BJ (cell line): ENCODE results near the gene HOXD10. TPM values are rescaled to one million over a fixed set of nuclear protein-coding genes. Genes with fewer than 3 reads are reported as not detected.

Source experiments
- CTCF ChIA-PET: fragments of 350-600 bp; formaldehyde crosslinking; extraction: SDS; loops from one replicate; lab custom pipeline; 2021; ENCODE audit warnings: antibody characterized with exemption, inconsistent platforms; lab: Yijun Ruan, JAX
- POLR2A ChIA-PET: fragments of 300-600 bp; sonication (Branson Sonifier 250); formaldehyde crosslinking; extraction: SDS; loops from one replicate; lab custom pipeline; 2021; ENCODE audit warnings: antibody characterized with exemption; lab: Charles Lee
- DNase-seq: peaks from one replicate; pipeline ENCODE4 v3.0.0-alpha.2; 2011; ENCODE audit warnings: low read depth
- H3K27me3 ChIP-seq: 2 replicates; pipeline ENCODE4 v1.6.0; 2011; ENCODE audit warnings: low read length; ENCODE audit not compliant: control insufficient read depth, insufficient read depth
- H3K36me3 ChIP-seq: 2 replicates; pipeline ENCODE4 v1.5.1; 2011; ENCODE audit warnings: low read length; ENCODE audit not compliant: control insufficient read depth, insufficient read depth
- H3K4me3 ChIP-seq: 2 replicates; pipeline ENCODE4 v1.5.1; 2011; ENCODE audit warnings: low read depth, mild to moderate bottlenecking, control low read depth, low read length
- polyA plus RNA-seq: library from polyadenylated mRNA; depleted of rRNA; stranded (reverse); fragments of >200 nt; gene quantifications from 2 replicates; pipeline ENCODE4 v1.2.3, GENCODE V29; 2011
- TF ChIP-seq, protein P1 (sequence below): IDR thresholded peaks from 2 replicates; pipeline ENCODE4 v1.5.1; 2011; ENCODE audit warnings: low read depth, mild to moderate bottlenecking, control low read depth, inconsistent platforms, low read length, moderate library complexity; ENCODE audit not compliant: insufficient read depth

The HOXD10 gene
- polyA plus RNA-seq, 1 experiment: 11.0 TPM

DNA sequence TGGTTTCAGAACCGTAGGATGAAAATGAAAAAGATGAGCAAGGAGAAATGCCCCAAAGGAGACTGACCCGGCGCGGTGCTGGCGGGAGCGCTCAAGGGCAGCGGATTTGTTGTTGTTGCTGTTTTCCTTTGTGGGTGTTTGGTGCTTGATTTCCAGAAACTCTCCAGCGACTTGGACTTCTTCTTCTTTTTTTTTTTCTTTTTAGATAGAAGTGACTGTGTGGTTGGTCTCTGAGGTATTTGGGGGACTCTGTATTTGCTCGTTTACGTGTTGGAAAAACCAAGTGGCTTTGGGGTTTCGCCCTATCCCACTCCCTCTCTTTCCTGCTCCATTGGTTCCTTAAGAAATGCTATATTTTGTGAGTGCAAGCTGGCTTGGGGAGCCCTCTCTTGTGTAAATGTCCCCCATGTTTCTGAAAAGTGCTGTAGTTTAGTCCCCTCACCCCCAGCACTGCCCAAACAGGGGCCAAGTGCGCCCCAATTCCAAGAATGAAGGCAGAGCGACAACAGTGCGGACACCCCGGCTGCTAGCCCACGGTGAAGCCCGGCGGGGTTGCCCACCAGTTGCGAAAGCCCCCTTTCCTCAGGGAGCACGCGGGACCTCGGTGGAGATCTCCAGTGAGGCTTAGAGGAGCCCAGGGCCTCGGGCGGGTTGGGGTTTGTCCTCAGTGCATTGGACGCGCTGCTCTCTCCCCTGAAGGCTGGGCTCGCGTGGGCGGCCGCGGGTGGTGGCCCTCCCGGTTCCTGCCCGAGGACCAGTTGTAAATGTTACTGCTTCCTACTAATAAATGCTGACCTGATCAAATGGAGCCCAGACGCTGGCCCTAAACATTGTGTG, 7.8 kb downstream of the HOXD10 start:
- H3K27me3 ChIP-seq: peaks cover 15% of the 10 kb centered on the region
- TF ChIP-seq, protein P1, sequence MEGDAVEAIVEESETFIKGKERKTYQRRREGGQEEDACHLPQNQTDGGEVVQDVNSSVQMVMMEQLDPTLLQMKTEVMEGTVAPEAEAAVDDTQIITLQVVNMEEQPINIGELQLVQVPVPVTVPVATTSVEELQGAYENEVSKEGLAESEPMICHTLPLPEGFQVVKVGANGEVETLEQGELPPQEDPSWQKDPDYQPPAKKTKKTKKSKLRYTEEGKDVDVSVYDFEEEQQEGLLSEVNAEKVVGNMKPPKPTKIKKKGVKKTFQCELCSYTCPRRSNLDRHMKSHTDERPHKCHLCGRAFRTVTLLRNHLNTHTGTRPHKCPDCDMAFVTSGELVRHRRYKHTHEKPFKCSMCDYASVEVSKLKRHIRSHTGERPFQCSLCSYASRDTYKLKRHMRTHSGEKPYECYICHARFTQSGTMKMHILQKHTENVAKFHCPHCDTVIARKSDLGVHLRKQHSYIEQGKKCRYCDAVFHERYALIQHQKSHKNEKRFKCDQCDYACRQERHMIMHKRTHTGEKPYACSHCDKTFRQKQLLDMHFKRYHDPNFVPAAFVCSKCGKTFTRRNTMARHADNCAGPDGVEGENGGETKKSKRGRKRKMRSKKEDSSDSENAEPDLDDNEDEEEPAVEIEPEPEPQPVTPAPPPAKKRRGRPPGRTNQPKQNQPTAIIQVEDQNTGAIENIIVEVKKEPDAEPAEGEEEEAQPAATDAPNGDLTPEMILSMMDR: no peak
- ChIA-PET POLR2A (no interaction called here), CTCF (interaction anchor here (1.1 to 9.3 kb wide), 2 partner anchors 529 to 530 kb away, joined by 3 to 149 read pairs; no protein-coding TSS in a partner anchor)
- no peak overlapping the region for H3K4me3 ChIP-seq
- no peaks in the 10 kb centered on the region; the same call in 1 of the 2 replicates for H3K36me3 ChIP-seq
- no peak for DNase-seq

DNA sequence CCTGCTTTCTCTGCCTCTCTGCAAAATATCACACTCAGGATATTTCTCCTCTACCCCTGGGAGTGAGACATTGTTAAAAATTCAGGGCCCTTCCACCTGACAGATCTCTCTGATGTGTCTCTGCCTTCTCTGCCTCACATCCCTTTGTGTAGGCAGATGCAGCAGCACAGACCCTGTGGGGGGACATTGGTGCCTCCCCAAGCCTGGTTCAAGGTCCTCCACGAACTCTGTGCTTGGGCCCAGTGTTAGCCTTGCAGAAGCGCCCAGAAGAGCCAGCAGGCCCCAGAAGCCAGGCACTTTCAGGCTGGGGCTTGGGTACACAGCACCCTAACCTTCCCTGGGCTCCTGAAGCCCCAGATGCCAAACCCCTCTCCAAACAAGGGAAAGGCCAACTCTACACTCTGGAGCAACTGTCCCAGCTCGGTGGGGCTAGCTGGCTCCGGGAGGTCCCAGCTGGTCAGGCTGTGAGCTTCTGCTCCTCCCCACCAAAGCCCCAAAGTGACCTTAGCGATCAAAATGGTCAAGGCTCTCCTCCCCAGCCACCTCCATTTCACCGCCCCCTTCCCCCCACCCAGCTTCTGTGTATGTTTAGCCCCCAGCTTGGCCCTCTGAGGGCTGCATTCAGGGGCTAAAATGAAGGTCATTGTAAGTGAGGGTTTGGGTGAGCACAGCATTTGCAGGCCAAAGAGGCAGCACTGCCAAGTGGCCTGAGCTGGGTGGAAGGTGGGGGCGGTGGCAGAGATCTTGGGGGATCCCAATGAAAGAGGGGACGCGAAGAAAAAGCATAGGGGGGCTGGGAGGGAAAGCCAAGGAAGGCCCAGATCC, 8.6 kb downstream of the HOXD10 start:
- Histone ChIP-seq H3K36me3 (no peaks in the 10 kb centered on the region; the same call in 1 of the 2 replicates), H3K4me3 (no peak overlapping the region), H3K27me3 (peaks cover 17% of the 10 kb centered on the region)
- DNase-seq: no peak
- TF ChIP-seq, protein P1: no peak
- ChIA-PET POLR2A (no interaction called here), CTCF (interaction anchor here (1.2 to 9.3 kb wide), 6 partner anchors 8 to 1024 kb away, joined by 3 to 149 read pairs (median 16); partner anchors contain the start of gene HOXD10)

DNA sequence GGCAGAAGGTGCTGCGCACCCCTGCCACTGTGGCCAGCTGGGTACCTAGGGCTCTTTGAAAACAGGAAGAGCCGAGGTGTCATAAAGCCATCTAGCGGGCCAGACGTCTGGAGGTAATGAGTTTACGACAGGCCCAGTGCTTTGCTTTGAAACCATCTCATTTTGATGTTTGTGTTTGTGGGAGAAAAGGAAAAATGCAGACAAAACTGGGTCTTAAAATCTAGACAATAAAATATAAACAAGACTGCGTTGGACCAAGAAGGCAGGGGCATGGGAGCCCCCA, 9.1 kb downstream of the HOXD10 start:
- Histone ChIP-seq H3K36me3 (no peaks in the 10 kb centered on the region; the same call in 1 of the 2 replicates), H3K27me3 (peaks cover 18% of the 10 kb centered on the region), H3K4me3 (no peak overlapping the region)
- CTCF ChIA-PET: interaction anchor here (1.2 to 9.3 kb wide), 6 partner anchors 9 to 1024 kb away, joined by 3 to 149 read pairs (median 16); partner anchors contain the start of gene HOXD10
- no peak for DNase-seq
- TF ChIP-seq, protein P1: no peak
- POLR2A ChIA-PET: no interaction called here

DNA sequence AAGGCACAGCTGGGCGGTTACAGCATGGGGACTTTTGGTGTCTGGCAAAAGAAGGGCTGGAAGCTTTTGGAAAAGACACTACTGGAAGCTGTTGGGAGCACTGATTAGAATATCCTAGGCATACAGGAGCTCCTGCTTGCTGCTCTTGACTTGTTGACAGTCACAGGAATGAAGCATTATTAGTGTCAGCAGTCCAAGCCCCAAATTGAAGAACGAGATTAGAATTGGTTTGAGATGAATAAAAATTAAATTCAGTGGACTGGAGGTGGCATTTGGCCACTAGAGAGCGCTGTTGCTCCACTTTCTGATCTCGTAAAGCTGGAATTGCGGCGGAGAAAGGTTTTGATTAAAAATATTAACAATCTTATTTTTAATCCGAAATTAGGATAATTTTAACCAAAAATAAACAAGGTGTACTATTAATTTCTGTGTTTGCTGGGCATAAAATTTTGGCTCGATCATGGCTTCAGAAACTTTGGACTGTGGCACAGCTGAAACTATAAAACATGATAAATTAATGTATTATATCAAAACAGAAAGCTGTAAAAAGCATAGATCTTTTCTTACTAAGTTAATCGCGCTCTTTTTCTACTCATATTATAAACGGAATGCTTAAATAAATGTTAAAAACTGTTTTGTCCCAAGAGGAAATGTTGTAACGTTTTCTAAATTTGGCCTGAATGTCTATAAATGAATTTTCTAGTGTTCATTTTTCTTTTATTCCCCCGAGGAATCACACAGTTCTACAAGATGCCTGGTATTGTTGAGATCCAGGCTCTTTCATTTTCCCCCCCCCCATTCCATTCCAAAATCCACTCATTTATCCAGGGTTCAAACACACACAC, 10.6 kb downstream of the HOXD10 start:
- TF ChIP-seq, protein P1: peak; percentile 69
- H3K36me3 ChIP-seq: no peaks in the 10 kb centered on the region; the same call in 1 of the 2 replicates
- DNase-seq: no peak
- ChIA-PET CTCF (interaction anchor here (0.6 to 9.3 kb wide), 44 partner anchors 9 to 1034 kb away, joined by 3 to 149 read pairs (median 4); partner anchors contain the start of gene HOXD10), POLR2A (no interaction called here)
- no peak overlapping the region for H3K4me3 ChIP-seq
- peaks cover 25% of the 10 kb centered on the region for H3K27me3 ChIP-seq
